22Rv1 (cell line): ENCODE data around the gene EIF5B.

Experiments
- ZFX ChIP-seq: fragments of 450-650 bp; IDR thresholded peaks from 2 replicates; pipeline ENCODE4 v1.6.1; 2017; ENCODE audit warnings: antibody characterized with exemption, borderline replicate concordance
- TF ChIP-seq, protein P1 (sequence below): fragments of 450-650 bp; IDR thresholded peaks from 2 replicates; pipeline ENCODE4 v1.5.1; 2017; ENCODE audit warnings: mild to moderate bottlenecking

DNA sequence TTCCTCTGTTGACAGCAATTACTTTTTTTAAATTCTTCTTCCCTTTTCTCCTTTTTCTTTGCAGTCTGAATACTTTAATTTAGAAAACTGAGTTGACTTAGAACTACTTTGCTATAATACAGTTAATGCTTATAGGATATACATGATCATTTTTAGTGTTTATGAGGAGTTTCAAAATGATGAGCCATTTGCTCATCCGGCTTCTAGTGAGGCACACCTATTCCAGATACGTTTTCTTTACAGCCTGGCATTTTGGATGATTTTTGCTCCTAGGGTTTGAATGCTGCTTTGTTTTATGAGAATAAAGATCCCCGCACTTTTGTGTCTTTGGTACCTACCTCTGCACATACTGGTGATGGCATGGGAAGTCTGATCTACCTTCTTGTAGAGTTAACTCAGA, 52.8 kb downstream of the EIF5B start:
- TF ChIP-seq, protein P1, sequence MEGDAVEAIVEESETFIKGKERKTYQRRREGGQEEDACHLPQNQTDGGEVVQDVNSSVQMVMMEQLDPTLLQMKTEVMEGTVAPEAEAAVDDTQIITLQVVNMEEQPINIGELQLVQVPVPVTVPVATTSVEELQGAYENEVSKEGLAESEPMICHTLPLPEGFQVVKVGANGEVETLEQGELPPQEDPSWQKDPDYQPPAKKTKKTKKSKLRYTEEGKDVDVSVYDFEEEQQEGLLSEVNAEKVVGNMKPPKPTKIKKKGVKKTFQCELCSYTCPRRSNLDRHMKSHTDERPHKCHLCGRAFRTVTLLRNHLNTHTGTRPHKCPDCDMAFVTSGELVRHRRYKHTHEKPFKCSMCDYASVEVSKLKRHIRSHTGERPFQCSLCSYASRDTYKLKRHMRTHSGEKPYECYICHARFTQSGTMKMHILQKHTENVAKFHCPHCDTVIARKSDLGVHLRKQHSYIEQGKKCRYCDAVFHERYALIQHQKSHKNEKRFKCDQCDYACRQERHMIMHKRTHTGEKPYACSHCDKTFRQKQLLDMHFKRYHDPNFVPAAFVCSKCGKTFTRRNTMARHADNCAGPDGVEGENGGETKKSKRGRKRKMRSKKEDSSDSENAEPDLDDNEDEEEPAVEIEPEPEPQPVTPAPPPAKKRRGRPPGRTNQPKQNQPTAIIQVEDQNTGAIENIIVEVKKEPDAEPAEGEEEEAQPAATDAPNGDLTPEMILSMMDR: no peak
- TF ChIP-seq ZFX: no peak
